Spleen (tissue), 7 donors: ENCODE results near the gene PAX2.

Experiments
- POLR2A ChIP-seq, 3 donors: fragments of 450-650 bp; IDR thresholded peaks; one replicate each; pipeline ENCODE4 v1.5.1; 2017; ENCODE audit warnings: antibody characterized with exemption in 3 of 3, mild to moderate bottlenecking in 1 of 3
- TF ChIP-seq, protein P1 (sequence below), 11 experiments: fragments of 200-600 bp in 7 of 11; fragments of 450-650 bp in 4 of 11; sonication (generic) in 4 of 11; IDR thresholded peaks in 8 of 11; conservative IDR thresholded peaks in 3 of 11; 1 replicate in 7 of 11; 2 replicates in 4 of 11; pipeline versions ENCODE4 v1.4.0 to v1.8.0; 2016 to 2021; ENCODE audit warnings: antibody characterized with exemption in 11 of 11, inconsistent platforms in 4 of 11, mild to moderate bottlenecking in 1 of 11
- donor health status: DM: no; HTN: no; CAD: no; lungs with moderate emphysema.
- donor health status: DM: no; HTN: no; CAD: no.
- donor health status: DM: no; HTN: no; CAD: no.

DNA sequence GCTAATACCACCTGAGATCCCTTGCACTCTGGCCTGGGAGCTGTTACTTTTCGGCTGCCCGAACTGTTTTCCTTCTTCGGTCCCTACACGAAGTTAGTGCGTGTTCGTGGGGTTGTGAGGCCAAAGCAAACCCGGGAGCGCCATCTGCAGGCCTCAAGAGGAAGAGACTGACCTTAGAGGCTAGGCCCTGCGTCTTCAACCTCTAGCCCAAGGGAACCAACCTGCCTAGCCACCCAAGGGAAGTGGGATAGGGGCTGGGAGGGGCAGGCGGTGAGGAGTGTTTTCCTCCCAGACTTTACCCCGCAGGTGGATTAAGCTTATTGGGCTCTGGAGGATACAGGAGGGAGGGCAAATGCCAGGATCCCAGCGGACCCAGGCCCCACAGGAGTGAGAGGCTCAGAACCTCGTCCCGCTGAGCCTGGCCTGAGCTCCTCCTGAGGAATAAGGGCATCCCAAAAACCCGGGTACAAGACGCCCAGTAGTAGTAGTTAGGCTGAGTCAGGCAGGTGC, 1.7 kb upstream of the PAX2 start:
- TF ChIP-seq, protein P1, sequence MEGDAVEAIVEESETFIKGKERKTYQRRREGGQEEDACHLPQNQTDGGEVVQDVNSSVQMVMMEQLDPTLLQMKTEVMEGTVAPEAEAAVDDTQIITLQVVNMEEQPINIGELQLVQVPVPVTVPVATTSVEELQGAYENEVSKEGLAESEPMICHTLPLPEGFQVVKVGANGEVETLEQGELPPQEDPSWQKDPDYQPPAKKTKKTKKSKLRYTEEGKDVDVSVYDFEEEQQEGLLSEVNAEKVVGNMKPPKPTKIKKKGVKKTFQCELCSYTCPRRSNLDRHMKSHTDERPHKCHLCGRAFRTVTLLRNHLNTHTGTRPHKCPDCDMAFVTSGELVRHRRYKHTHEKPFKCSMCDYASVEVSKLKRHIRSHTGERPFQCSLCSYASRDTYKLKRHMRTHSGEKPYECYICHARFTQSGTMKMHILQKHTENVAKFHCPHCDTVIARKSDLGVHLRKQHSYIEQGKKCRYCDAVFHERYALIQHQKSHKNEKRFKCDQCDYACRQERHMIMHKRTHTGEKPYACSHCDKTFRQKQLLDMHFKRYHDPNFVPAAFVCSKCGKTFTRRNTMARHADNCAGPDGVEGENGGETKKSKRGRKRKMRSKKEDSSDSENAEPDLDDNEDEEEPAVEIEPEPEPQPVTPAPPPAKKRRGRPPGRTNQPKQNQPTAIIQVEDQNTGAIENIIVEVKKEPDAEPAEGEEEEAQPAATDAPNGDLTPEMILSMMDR (IDR thresholded peaks at IDR 0.05 in 8 of 11, conservative IDR thresholded peaks at IDR 0.05 in 3 of 11), result peak in 10 of 11 experiments; percentile 20 to 77 (median 52)
- no peak for TF ChIP-seq POLR2A (IDR thresholded peaks at IDR 0.05)
